Epithelial cell of prostate (primary cell): ENCODE measurements around the gene GRIK4.

ENCODE experiments used
- DNase-seq: peaks from one replicate; pipeline ENCODE4 v3.0.0-alpha.2; 2011; ENCODE audit warnings: low read depth, low spot score
- H3K27ac ChIP-seq: fragments of 450-650 bp; 2 replicates; pipeline ENCODE4 v1.5.1; 2017; ENCODE audit warnings: mild to moderate bottlenecking

Gene GRIK4

DNA sequence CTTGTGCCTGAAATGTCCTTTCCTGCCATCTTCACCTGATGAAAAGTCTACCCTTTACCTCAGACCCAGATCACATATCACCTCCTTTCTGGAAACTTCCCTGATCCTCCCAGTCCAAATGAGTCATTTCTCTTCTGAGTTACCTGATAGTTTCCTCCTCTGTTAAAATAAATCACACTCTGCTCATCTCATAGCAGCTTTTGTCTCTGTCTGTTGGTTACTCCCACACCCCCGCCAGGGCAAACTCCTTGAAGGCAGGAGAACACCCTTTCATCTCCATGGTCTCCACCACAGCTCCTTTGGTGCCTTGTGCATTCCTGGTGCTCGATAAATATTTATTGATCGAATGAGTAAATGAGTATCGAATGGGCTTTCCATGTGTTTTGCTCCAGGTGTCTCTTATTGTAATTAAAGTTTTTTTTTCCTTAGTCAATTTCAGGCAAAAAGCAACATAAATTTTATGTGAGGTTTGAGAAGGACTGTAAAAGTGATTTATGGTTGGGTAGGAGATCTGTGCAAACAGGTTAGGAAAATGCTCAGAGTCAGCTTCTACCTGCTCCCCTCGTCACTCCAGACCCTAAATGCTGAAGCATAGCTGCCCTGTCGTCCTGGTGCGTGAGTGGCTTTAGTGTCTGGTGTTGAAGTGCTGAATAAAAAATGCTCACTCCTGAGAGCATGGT lies 178.2 kb downstream of the GRIK4 start:
- no peak overlapping the region for H3K27ac ChIP-seq
- no peak for DNase-seq

DNA sequence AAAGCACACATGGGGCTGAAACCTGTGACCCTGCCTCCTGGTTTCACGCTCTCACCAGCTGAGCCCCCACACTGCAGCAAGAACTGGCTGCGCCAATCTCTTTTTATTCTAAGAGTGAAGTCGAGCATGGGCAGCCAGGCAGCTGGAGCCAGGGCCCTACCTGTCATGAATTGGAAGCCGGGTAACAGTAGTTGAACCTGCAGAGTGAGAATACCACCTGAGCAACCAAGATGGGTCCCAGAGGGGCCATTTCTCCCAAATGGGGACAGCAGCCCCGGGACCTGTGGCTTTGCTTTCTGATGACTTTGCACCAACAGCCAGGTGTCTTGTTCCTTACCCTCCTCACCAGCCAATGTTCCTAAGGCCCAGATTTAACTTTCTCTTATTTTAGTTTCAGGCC lies 178.9 kb downstream of the GRIK4 start:
- DNase-seq, result no peak
- H3K27ac ChIP-seq, result no peak overlapping the region

DNA sequence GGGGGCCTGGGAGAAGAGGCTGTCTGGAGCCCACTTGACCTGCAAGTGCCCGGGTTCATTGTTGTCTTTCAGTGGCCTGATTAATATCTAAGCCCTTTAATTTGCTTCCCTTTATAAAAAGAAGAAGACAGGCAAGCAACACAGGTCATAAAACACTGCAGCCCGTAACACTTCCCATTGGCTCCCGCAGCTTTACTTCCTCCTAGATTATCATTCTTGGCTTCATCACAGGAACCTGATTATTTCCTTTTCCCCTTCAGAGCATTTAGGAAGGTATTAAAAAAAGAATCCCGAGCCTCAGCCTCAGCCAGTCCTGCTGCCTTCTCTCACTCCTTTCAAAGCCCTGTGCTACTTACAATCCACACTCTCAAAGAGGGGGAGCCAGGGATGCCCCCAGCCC lies 183.2 kb downstream of the GRIK4 start:
- H3K27ac ChIP-seq, result no peak overlapping the region
- no peak for DNase-seq

DNA sequence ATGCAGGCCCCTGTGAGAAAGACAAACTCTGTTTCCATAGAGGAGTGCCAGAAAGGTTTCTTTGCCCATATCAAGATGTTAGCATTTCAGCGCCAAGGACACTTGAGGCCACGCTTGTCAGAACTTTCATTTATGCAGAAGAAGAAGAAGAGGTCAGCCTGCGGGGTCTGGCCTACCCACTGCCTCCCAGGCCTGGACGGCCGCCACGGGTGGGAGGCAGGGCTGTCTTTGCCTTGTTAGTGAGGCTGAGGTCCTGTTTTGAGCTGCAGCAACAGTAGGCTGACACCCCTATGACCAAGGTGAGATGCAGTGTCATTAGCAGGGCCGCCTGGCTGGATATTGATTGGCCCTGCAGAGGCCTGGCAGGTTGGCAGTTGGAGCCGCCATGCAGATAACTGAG lies 183.9 kb downstream of the GRIK4 start:
- DNase-seq, result no peak
- no peak overlapping the region for H3K27ac ChIP-seq

DNA sequence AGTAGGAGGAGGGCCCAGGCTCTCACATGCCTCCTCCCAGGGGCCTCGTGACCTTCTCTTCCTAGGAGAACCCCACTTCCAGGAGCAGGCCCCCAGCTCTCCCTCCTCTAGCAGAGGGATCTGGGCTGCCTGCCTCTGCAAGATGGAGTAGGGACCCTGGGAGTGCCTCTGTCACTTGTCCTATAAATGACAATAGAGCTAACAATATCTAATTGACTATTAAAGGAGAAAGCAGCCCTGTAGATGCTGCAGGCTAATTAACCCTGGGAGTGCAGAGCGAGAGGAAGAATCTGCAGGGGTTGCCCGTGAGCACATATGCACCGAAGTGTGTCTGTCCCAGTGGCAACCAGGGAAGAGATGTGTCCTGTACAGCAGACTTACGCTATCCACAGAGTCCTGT lies 184.4 kb downstream of the GRIK4 start:
- no peak for DNase-seq
- no peak overlapping the region for H3K27ac ChIP-seq

DNA sequence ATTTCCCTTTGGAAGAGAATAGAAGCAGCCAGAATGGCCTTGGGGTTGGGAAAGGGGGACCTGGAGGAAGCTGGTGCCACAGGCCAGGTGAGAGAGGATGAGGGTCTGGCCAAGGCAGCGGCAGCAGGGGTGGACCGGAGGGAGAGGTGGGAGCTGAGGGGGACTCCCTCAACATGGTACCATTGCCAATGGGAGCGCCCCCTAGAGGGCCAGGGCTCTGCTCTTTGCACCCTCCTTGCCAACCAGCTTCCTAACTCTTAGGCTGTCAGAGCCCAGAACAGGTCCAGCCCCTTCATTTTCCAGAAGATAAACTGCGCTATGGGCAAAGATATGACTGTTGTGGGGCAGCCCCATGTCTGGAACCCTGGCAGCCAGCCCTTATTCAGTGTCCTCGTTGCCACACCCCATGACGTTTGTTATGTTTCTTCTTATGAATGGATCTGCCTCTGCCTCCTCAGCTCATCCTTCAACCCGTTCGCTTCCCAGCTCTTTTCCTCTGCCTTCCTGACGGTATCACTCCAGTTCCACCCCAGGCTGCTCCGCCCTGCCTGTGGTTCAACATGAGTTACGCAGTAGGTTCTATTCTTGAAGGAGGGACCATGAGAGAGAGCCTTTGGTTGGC lies 185.2 kb downstream of the GRIK4 start:
- no peak overlapping the region for H3K27ac ChIP-seq
- DNase-seq, result no peak

DNA sequence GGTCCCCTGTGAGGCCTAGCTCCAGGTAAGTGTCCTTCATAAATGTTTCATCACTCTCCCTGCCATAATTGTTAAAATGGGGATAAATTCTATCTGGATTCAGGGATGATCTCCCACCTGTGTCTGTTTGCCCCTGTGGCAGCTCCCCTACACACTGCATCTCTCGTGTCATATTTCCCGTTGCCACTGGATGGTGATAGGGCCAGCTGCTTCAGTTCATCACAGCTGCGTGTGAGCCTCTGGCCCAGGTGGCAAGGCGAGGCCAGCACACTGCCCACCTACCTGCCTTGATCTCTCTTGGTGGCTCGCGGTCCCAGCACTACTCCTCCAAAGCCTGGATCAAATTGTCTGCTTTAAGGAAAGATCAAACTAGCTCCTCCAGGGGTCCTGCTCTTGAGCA lies 187.4 kb downstream of the GRIK4 start:
- DNase-seq, result no peak
- H3K27ac ChIP-seq, result no peak overlapping the region

DNA sequence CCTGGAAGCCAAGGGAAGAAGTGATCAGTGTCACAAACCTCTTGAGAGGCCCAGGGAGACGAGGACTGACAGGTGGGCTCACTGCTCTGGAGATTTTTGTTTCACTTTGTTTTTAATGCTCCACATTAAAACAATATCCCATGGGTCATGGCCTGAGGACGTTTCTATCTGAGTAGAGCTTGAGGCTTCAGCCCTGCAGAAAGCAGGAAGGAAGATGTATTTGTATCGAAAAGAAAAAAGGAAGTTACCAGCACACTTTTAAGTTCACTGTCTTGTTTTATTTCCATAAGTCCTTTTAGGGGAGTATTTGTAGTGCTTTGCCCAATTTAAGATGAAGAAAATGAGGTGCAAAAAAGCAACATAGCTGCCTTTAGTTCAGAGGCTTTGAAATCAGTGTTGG lies 191.1 kb downstream of the GRIK4 start:
- DNase-seq, result no peak

DNA sequence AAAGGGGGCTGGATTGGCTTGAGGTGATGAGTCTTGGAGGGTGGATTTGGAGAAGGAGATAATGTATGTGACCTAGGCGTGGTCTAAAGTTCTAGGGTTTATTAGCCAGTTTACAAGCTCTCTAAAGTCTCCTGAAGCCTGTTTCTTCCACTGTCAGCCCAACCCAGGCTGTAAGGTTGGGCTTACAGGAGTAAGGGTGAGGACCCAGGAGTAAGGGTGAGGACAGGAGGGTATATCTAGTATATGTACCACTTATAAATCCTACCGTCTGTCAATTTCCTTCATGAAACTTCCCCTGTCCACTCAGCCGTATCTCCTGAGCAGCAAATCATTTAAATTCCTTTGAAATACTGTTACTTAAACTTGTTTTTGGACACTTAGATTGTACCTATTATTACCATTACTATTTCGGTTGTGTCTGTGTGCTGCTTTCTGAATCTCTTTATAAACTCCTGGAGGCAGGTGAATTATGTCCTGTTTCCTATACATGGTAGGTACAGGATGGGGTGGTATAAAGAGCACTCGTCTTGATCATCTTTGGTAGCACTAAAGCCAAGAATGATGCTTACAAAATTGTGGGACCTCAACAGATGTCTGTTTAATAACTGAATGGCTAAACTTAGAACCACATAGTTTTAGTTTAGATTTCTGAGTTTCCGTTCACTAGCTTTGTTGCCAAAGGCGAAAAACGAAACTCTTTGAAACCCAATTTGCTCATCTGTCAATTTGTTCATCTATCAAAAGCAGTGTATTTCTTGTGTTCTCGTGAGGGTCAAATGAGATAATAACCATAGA lies 192.0 kb downstream of the GRIK4 start:
- DNase-seq, result no peak

More for the DNA sequence above, 191.1 kb downstream of the GRIK4 start:
- H3K27ac ChIP-seq, result no peak overlapping the region

DNA sequence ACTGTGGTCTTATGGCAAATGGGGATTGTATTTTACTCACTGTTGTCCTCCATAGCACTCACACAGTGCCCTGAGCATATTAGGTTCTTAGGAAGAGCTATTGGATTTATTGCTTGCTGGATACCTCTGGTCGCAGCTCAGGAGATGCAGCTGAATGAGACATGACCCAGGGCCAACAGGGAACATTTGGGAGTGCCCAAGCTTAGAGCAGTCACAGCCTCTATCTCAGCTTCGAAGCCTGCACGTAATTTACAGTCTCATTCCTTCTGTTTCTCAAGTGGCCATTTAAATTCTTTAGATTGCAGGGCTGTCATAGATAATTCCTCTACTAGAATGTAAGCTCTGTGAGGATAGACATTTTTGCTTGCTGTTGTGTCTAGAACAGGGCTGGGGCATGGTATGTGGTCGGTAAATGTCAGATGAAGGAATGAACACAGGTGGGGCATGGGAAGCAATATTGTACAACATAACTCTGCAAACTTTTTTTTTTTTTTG lies 192.8 kb downstream of the GRIK4 start:
- no peak overlapping the region for H3K27ac ChIP-seq
- DNase-seq, result no peak

More for the DNA sequence above, 192.0 kb downstream of the GRIK4 start:
- no peak overlapping the region for H3K27ac ChIP-seq

DNA sequence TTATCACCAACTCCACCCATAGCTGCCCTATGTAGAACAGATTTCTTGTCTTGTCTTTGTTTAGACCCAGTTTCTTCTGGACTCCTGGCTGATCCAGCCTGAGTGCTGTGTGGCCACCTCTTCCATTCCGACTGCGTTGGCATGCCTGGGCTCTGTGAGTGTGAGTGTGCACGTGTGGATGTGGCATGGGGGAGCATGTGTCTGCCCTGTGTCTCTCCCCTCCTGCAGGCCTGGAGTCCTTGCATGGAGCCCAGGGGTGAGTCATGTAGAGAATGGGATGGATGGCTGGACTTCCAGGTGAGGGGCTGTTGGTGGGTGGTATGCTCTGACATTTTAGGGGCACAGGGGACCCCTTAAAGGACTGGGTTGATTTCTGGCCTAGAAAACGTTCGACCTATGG lies 194.7 kb downstream of the GRIK4 start:
- no peak for DNase-seq
- H3K27ac ChIP-seq, result no peak overlapping the region

DNA sequence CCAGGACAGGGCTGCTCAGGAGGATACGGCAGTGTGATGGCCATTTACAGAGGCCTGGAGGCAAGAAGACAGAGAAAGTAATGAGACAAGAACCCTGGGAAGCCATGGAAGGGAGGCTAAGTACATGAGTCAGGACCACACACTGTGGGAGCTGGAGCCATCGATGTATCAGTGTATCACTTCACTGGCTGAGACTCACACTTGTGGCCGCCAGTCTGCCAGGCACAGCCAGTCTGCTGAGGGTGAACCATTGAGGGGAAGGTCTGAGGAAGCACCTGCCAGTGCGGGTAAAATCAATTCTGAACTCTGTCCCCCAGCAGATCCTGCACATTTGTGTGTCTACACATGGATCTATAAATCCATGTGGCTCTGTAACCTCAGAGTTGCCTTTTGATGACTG lies 195.6 kb downstream of the GRIK4 start:
- DNase-seq, result no peak
- no peak overlapping the region for H3K27ac ChIP-seq

DNA sequence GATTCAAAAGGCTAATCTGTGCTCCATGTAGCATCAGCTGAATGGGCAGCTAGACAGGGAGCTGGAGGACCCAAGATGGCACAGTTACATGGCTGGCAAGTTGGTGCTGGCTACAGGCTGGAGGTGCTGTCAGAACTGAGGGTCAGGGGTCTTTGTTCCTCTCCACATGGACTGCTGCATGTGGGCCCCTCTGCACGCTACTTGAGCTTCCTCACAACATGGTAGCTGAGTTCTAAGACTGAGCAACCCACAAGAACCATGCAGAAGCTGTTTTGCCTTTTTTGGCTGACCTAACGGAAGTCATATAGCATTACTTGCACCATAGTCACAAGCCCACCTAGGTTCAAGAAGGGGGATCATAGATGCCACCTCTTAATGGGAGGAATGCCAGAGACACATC lies 196.1 kb downstream of the GRIK4 start:
- no peak overlapping the region for H3K27ac ChIP-seq
- DNase-seq, result no peak

DNA sequence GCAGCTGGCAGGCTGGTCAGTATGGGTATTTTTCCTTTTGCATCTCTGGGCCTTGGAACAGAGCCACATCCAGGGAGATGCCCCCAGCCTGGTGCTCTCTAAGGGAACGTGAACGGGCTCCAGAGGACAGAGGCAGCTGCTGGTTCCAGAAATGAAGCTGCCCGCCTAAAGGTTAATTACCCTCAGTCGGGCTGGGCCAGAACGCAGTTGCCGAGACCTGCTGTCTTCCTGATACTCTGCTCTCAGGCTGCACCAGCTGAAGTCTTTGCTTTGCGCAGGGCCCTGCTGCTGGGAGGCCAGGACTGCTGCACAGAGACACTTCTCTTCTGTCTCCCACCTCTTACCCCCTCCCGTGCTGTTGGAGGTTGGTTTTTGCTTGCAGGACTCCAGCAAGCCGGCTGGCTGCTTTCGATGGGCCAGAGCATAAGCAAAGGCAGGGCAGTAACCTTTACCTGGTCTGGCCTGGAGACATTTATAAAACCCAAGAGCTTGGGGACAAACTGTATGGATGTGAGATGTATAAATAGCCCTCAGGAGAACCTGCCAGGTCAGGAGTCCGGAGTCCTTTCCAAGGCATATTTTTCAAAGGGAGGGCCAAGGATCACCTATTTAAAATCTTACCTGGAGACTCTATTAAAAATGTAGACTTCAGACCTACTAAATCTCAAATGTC lies 197.1 kb downstream of the GRIK4 start:
- DNase-seq, result no peak
- H3K27ac ChIP-seq, result no peak overlapping the region

DNA sequence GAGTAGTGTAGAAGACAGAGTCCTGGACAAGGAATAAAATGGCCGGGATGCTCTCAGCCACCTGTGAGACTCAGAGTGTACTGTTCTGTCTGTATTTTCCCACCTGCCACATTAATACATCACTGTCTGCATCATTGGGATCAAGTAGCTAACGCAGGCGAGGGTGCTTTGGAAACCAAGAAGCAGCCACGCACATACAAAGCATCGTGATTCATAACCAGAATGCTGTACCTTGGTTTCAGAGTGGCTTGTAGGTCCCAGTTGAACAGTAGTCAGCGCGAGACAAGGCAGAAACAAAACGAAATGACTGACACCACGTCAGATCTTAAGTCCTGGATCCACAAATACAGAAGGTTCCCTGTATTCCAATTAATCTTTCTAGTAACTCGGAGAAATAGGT lies 198.3 kb downstream of the GRIK4 start:
- DNase-seq, result no peak
- no peak overlapping the region for H3K27ac ChIP-seq

DNA sequence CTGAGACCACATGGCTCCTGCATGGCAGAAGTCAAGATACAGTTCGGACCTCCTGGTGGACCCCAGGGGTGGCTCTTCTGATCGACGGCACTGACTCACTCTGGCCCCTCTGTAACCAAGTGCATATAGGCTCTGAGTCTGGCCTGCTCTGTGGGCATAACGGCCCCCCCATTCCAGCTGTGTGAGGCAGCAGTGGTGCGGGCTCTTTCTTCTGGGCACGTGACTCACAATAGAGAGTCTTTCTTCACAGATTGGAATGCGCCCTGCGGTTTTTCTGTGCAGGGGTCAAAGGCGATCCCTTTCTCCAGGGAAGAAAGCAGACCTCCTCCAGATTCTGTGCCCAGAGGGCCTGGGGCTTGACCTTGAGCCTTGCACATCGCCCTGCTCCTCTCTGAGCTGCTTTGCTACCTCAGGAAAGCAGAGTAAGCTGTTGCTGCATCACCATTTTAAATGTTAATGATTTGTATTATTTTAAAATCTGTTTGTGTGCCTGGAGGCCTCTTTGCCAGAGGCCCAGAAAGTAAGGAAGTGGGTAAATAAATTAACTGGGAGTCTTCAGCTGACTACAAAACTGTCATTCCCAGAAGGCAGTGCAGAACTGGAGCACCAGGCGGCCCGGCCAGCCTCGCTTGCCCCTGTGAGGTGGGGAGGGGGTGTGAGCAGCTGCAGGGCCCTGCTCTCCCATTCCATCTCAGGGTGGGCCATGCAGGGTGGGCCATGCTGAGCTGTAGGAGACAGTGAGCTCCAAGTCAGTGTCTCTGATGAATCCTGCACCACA lies 199.0 kb downstream of the GRIK4 start:
- DNase-seq, result no peak
- no peak overlapping the region for H3K27ac ChIP-seq

DNA sequence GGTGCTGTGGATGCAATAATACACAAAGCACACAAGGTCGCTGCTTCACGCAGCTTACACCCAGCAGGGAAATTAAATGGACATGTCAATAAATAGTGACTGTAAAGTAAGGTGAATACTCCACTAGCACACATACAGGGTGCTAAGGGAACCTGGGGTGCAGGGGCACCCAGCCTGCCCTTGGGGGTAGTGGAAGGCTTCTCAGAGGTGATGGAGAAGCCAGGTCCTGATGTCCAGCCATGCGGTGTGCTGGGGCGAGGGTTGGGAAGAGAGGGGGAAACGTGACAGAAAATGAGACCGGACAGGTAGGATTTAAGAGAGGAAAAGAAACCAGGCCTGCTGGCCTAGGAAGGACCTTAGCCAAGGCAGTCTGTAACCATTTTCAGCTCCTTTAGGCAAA lies 200.5 kb downstream of the GRIK4 start:
- H3K27ac ChIP-seq, result no peak overlapping the region
- no peak for DNase-seq

DNA sequence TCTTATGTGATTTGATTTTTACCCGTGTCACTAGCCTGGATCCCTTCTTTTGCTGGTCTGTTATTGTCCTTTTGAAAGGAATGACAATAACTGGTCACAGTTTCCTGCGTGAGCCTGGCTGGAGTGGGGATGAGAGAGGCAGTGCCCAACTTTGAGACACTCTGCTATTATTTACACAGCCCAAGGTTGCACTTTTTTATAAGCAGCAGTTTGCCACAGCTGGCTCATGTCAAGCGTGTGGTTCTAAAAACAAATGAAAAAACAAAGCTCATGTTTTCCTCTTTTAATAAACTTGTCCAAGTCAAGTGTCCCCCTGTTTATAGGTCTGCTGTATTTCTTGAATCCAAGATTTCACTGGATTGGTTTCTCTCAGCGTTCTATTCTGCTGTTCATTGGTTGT lies 201.3 kb downstream of the GRIK4 start:
- no peak overlapping the region for H3K27ac ChIP-seq
- no peak for DNase-seq

DNA sequence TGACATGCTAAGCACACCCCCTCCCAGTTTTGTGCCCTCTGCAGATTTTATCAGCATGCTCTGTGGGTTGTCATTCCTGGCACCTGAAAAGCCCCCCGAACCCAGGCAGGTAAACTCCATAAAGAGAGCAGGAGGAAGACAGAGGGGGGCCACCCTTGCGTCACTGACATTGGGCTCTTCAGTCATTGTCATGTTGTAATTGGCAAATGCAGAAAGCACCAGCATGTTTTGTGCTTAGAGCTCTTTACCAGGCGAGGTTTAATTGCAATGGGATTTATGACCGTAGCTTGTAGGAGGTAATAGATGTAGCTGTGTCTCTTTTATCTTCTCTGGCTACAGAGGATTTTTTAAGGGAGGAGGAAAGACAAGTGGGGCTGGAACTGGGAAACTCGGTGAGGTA lies 201.7 kb downstream of the GRIK4 start:
- no peak for DNase-seq
- no peak overlapping the region for H3K27ac ChIP-seq

DNA sequence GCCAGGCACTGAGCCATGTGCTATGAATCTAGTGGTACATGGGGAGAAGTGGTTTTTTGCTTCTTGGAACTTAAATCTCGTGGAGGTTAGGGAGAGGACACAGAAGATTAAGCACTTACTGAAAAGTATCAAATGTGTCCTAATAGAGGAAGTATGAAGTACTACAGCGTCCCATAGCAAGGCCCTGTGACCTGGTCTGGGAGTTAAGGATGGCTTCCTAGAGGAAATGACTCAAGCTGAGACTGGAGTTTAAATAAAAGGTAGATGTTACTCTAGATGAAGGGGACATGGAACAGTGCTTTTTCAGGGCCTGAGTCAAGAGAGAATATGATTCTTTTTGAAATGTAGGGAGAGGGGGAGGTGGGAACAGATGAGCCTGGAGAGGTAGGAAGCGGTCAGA lies 202.9 kb downstream of the GRIK4 start:
- no peak overlapping the region for H3K27ac ChIP-seq
- DNase-seq, result no peak
